ENCODE results near the gene GPR84. TPM values are rescaled to one million over a fixed set of nuclear protein-coding genes. Genes with fewer than 3 reads are reported as not detected.
A peak's percentile ranks its signal among the peaks of the same experiment; 100 is the strongest.
"Not testable (repeated sequence)": the region's sequence is repeated elsewhere in the genome, so short reads cannot be mapped to it uniquely, and the experiment has no call there.

GPR84 gene
- total RNA-seq, 2 experiments from 2014 or later, result 0.98 to 1.7 TPM

GRCh38 chr12:54337854-54338650 is 26.2 kb downstream of the GPR84 start:
- DNase-seq, result no peak
- H3K4me1 Mint-ChIP-seq, result peaks cover 13% of the 10 kb centered on the region
- intact Hi-C loops (cut with DNase I, micrococcal nuclease), result loop anchor here in 1 of 2 experiments (2.0 kb wide), 1 partner anchor 31 kb away; no protein-coding TSS in a partner anchor
- no peak overlapping the region for H3K4me3 Mint-ChIP-seq
- no peaks in the 10 kb centered on the region for H3K9me3 Mint-ChIP-seq (ENCODE audit: low read depth)
- CTCF ChIA-PET, result interaction anchor here (0.5 to 6.9 kb wide), 23 partner anchors 9 to 1402 kb away, joined by 3 to 85 read pairs (median 7); partner anchors contain the start of genes COPZ1 and NFE2
- H3K36me3 Mint-ChIP-seq (ENCODE audit: low read depth), result peaks cover 18% of the 10 kb centered on the region
- no peak for ATAC-seq
- H3K27me3 Mint-ChIP-seq, result no peaks in the 10 kb centered on the region
- POLR2A ChIA-PET, result no interaction called here
- H3K27ac Mint-ChIP-seq, result no peak overlapping the region

GRCh38 chr12:54337280-54337842 is 26.9 kb downstream of the GPR84 start:
- peaks cover 13% of the 10 kb centered on the region for H3K4me1 Mint-ChIP-seq
- peaks cover 15% of the 10 kb centered on the region for H3K36me3 Mint-ChIP-seq (ENCODE audit: low read depth)
- H3K27me3 Mint-ChIP-seq, result no peaks in the 10 kb centered on the region
- CTCF ChIA-PET, result interaction anchor here (0.5 to 6.9 kb wide), 24 partner anchors 10 to 342 kb away, joined by 3 to 85 read pairs (median 7); partner anchors contain the start of genes COPZ1 and NFE2
- no peak for DNase-seq
- H3K27ac Mint-ChIP-seq, result no peak overlapping the region
- intact Hi-C loops (cut with DNase I, micrococcal nuclease), result loop anchor here in 1 of 2 experiments (2.0 kb wide), 1 partner anchor 31 kb away; no protein-coding TSS in a partner anchor
- no peak overlapping the region for H3K4me3 Mint-ChIP-seq
- no peaks in the 10 kb centered on the region for H3K9me3 Mint-ChIP-seq (ENCODE audit: low read depth)
- no peak for ATAC-seq
- POLR2A ChIA-PET, result no interaction called here

- peaks cover 3% of the 10 kb centered on the region for H3K36me3 Mint-ChIP-seq (ENCODE audit: low read depth)
- no peaks in the 10 kb centered on the region for H3K27me3 Mint-ChIP-seq
- peaks cover 41% of the 10 kb centered on the region for H3K4me1 Mint-ChIP-seq
- intact Hi-C loops (cut with DNase I, micrococcal nuclease), result loop anchor here in 1 of 2 experiments (2.0 kb wide), 1 partner anchor 25 kb away; no protein-coding TSS in a partner anchor
- ChIA-PET CTCF (interaction anchor here (0.6 to 6.9 kb wide), 20 partner anchors 7 to 132 kb away, joined by 3 to 85 read pairs (median 4); partner anchors contain the start of genes COPZ1 and NFE2), POLR2A (interaction anchor here (0.6 kb wide), 1 partner anchor 55 kb away, joined by 3 read pairs; no protein-coding TSS in a partner anchor)
- H3K27ac Mint-ChIP-seq, result no peak overlapping the region
- DNase-seq, result no peak
- H3K9me3 Mint-ChIP-seq (ENCODE audit: low read depth), result no peaks in the 10 kb centered on the region
- no peak overlapping the region for H3K4me3 Mint-ChIP-seq
- peak; percentile 73 for ATAC-seq
These were observed 30.8 kb downstream of the GPR84 start for GRCh38 chr12:54333420-54334034.

GRCh38 chr12:54331461-54331860 is 32.8 kb downstream of the GPR84 start:
- Mint-ChIP-seq H3K36me3 (ENCODE audit: low read depth) (peaks cover 4% of the 10 kb centered on the region), H3K27ac (peak overlapping the region; percentile 17), H3K4me3 (no peak overlapping the region), H3K4me1 (peaks cover 53% of the 10 kb centered on the region), H3K9me3 (ENCODE audit: low read depth) (no peaks in the 10 kb centered on the region), H3K27me3 (no peaks in the 10 kb centered on the region)
- no peak for ATAC-seq
- ChIA-PET POLR2A (no interaction called here), CTCF (interaction anchor here (0.7 to 4.5 kb wide), 3 partner anchors 11 to 68 kb away, joined by 3 to 13 read pairs (median 10); no protein-coding TSS in a partner anchor)
- intact Hi-C loops (cut with DNase I, micrococcal nuclease), result no loop called here
- DNase-seq, result no peak

- ChIA-PET POLR2A (no interaction called here), CTCF (interaction anchor here (1.1 to 2.0 kb wide), 2 partner anchors 10 to 49 kb away, joined by 3 to 10 read pairs; no protein-coding TSS in a partner anchor)
- Mint-ChIP-seq H3K27me3 (no peaks in the 10 kb centered on the region), H3K36me3 (ENCODE audit: low read depth) (peaks cover 4% of the 10 kb centered on the region), H3K4me3 (no peak overlapping the region), H3K4me1 (peaks cover 57% of the 10 kb centered on the region), H3K9me3 (ENCODE audit: low read depth) (no peaks in the 10 kb centered on the region), H3K27ac (peak overlapping the region; percentile 53)
- DNase-seq (no peak), ATAC-seq (no peak)
- intact Hi-C loops (cut with DNase I, micrococcal nuclease), result no loop called here
These were observed 33.8 kb downstream of the GPR84 start for GRCh38 chr12:54330442-54330841.

GRCh38 chr12:54329759-54330158 is 34.5 kb downstream of the GPR84 start:
- CTCF ChIA-PET, result interaction anchor here (1.1 to 2.0 kb wide), 4 partner anchors 9 to 70 kb away, joined by 3 to 10 read pairs (median 5); no protein-coding TSS in a partner anchor
- no peak overlapping the region for H3K4me3 Mint-ChIP-seq
- H3K4me1 Mint-ChIP-seq, result peaks cover 57% of the 10 kb centered on the region
- DNase-seq (no peak), ATAC-seq (no peak)
- H3K27me3 Mint-ChIP-seq, result no peaks in the 10 kb centered on the region
- POLR2A ChIA-PET, result no interaction called here
- no peaks in the 10 kb centered on the region for H3K9me3 Mint-ChIP-seq (ENCODE audit: low read depth)
- peaks cover 4% of the 10 kb centered on the region for H3K36me3 Mint-ChIP-seq (ENCODE audit: low read depth)
- intact Hi-C loops (cut with DNase I, micrococcal nuclease), result no loop called here
- peak overlapping the region; percentile 42 for H3K27ac Mint-ChIP-seq

GRCh38 chr12:54328595-54329337 is 35.5 kb downstream of the GPR84 start:
- no peak for ATAC-seq
- Mint-ChIP-seq H3K4me1 (peaks cover 61% of the 10 kb centered on the region), H3K36me3 (ENCODE audit: low read depth) (peaks cover 4% of the 10 kb centered on the region), H3K4me3 (no peak overlapping the region), H3K27me3 (no peaks in the 10 kb centered on the region), H3K27ac (peak overlapping the region; percentile 78), H3K9me3 (ENCODE audit: low read depth) (no peaks in the 10 kb centered on the region)
- DNase-seq, result no peak
- CTCF ChIA-PET, result interaction anchor here (1.0 to 6.7 kb wide), 5 partner anchors 7 to 71 kb away, joined by 3 to 49 read pairs (median 7); no protein-coding TSS in a partner anchor
- intact Hi-C loops (cut with DNase I, micrococcal nuclease), result no loop called here
- POLR2A ChIA-PET, result interaction anchor here (0.7 kb wide), 1 partner anchor 7 kb away, joined by 3 read pairs; no protein-coding TSS in a partner anchor

GRCh38 chr12:54325442-54326109 is 38.7 kb downstream of the GPR84 start:
- Mint-ChIP-seq H3K27ac (peak overlapping the region; percentile 92), H3K4me3 (peak overlapping the region; percentile 96), H3K4me1 (peaks cover 42% of the 10 kb centered on the region)
- peak; percentile 16 for DNase-seq
- not testable (repeated sequence) for ATAC-seq; H3K36me3 Mint-ChIP-seq (ENCODE audit: low read depth); H3K9me3 Mint-ChIP-seq (ENCODE audit: low read depth); H3K27me3 Mint-ChIP-seq
- ChIA-PET CTCF (interaction anchor here (0.5 to 6.7 kb wide), 47 partner anchors 8 to 581 kb away, joined by 3 to 49 read pairs (median 5); partner anchors contain the start of genes CBX5, HNRNPA1 and NFE2), POLR2A (interaction anchor here (0.6 to 1.3 kb wide), 11 partner anchors 27 to 50 kb away, joined by 3 to 17 read pairs (median 4); partner anchors contain the start of genes CBX5 and HNRNPA1)
- intact Hi-C loops (cut with DNase I, micrococcal nuclease), result loop anchor here (1.0 to 2.0 kb wide), 5 partner anchors 34 to 172 kb away; partner anchors contain the start of genes CBX5 (in 1 of the 2), HNRNPA1 (in 1 of the 2) and NCKAP1L (in 1 of the 2)

- intact Hi-C loops (cut with DNase I, micrococcal nuclease), result loop anchor here (1.0 to 2.0 kb wide), 6 partner anchors 34 to 172 kb away; partner anchors contain the start of genes CBX5 (in 1 of the 2), HNRNPA1 (in 1 of the 2) and NCKAP1L (in 1 of the 2)
- H3K9me3 Mint-ChIP-seq (ENCODE audit: low read depth), result no peaks in the 10 kb centered on the region
- H3K27me3 Mint-ChIP-seq, result no peaks in the 10 kb centered on the region
- ChIA-PET POLR2A (interaction anchor here (0.6 to 1.3 kb wide), 13 partner anchors 18 to 49 kb away, joined by 3 to 17 read pairs (median 4); partner anchors contain the start of genes CBX5 and HNRNPA1), CTCF (interaction anchor here (0.5 to 6.7 kb wide), 51 partner anchors 8 to 581 kb away, joined by 3 to 49 read pairs (median 4); partner anchors contain the start of genes CBX5, HNRNPA1 and NFE2)
- H3K36me3 Mint-ChIP-seq (ENCODE audit: low read depth), result peaks cover 2% of the 10 kb centered on the region
- DNase-seq (peak; percentile 96), ATAC-seq (peak; percentile 99)
- peak within 1 kb of the TSS; percentile 92 for H3K27ac Mint-ChIP-seq
- peak within 1 kb of the TSS; percentile 96 for H3K4me3 Mint-ChIP-seq
- peaks cover 36% of the 10 kb centered on the region for H3K4me1 Mint-ChIP-seq
These were observed 39.5 kb downstream of the GPR84 start, which contains the start of gene COPZ1 for GRCh38 chr12:54324617-54325441. Gene COPZ1 (plus strand): TSS chr12:54325131. CDS start chr12:54325164, 33 bp downstream.
